HG02943 (cell line): Measurements from ENCODE around the gene F13A1.

Experiments
- ATAC-seq: cut with Tn5 transposase; IDR thresholded peaks from one replicate; pipeline ENCODE4 v1.9.1; 2021; ENCODE audit warnings: mild to moderate bottlenecking, low read depth, moderate library complexity; ENCODE audit not compliant: unreplicated experiment

Gene F13A1

GRCh38 chr6:6123803-6124202 lies 196.7 kb downstream of the F13A1 start:
- ATAC-seq = no peak

- ATAC-seq = no peak
Measured at GRCh38 chr6:6121943-6122342, 198.5 kb downstream of the F13A1 start.

GRCh38 chr6:6105472-6106036 lies 214.9 kb downstream of the F13A1 start:
- ATAC-seq = no peak
